Mucosa of descending colon (tissue), 3 donors: ENCODE results near the gene CHIT1. TPM values are rescaled to one million over a fixed set of nuclear protein-coding genes. Genes with fewer than 3 reads are reported as not detected.

Source experiments
- ATAC-seq: fragments of 200-7000 bp; cut with Tn5 transposase; one replicate; pipeline ENCODE4 v1.9.1; 2020; ENCODE audit warnings: mild to moderate bottlenecking, moderate library complexity
- DNase-seq, 3 donors: peaks; one replicate each; pipeline ENCODE4 v3.0.0-alpha.2; 2020
- H3K36me3 ChIP-seq: fragments of 200-600 bp; one replicate; pipeline ENCODE4 v1.8.0; 2021; ENCODE audit warnings: low read depth, mild to moderate bottlenecking
- H3K4me1 ChIP-seq: fragments of 200-600 bp; one replicate; pipeline ENCODE4 v1.8.0; 2021; ENCODE audit warnings: low read depth, mild to moderate bottlenecking
- H3K4me3 ChIP-seq: fragments of 200-600 bp; one replicate; pipeline ENCODE4 v1.8.0; 2021; ENCODE audit warnings: mild to moderate bottlenecking
- H3K9me3 ChIP-seq: fragments of 200-600 bp; one replicate; pipeline ENCODE4 v1.8.0; 2021; ENCODE audit warnings: mild to moderate bottlenecking
- CTCF ChIP-seq: fragments of 200-600 bp; IDR thresholded peaks from one replicate; pipeline ENCODE4 v1.8.0; 2022; ENCODE audit warnings: antibody characterized with exemption, mild to moderate bottlenecking
- intact Hi-C, 2 donors: fragments of 100-400 bp; cut with DNase I in 1 of 2; cut with micrococcal nuclease in 1 of 2; formaldehyde crosslinking; loops; one replicate each; pipeline versions ENCODE4 v1.11.0 to v1.11.1; 2022; cut with DNase I, micrococcal nuclease
- total RNA-seq, 3 donors: library from RNA; stranded (reverse); fragmentation: NEBNext Ultra II Directional in 2 of 3; extraction: Animal tissue kit (Norgen Biotek cat#: 25700) in 2 of 3; gene quantifications; one replicate each; pipeline versions ENCODE4 v1.2.1 to v1.2.4, GENCODE V29; 2021 to 2023
- donor health status: DM: no; HTN: no; CAD: no; lungs with moderate emphysema.
- donor health status: DM: no; HTN: no; CAD: no.
- donor health status: DM: no; HTN: yes; CAD: no.

Gene CHIT1
- total RNA-seq, 3 donors from 2014 or later, result 0.13 to 0.96 TPM; not detected in 1

DNA sequence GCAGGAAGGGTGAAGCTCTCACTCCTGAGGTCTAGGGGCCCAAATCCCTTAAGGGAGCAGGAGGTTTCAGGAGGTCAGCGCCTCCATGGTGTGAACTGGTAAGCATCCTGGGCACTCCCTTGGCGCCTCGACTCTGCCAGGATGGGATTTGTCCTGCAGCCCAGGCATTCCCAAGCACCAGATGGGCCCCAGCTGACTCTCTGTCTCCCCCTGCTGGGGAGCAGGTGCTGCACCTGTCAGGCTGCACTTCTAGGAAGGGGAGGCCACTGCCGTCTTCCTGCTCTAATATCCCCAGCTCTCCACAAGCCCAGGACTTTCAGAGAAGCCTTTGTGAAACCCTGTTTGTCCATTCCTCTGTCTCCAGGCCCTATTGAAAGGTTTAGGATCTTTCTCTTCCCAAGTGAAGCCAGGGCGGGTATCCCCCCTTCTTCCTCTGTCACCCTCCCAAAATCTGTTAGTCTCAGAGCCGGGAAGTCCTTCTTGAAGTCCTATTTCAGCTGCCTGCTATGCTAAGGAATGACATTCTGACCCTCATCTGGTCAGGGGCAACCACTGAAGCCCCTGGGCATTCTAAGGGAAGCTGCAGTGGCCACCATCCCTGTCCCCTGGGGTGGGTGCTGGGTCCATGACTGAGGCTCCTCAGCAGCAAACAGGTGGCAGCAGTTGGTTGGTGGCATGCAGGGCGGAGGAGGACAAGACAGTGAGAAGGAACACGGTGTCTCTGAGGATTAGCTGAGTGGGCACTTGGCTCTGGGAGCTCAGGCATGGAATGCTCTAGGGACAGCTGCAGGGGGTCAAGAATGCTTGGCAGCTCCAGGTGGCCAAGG is 57.1 kb downstream of the CHIT1 start:
- ATAC-seq (peak; percentile 85), DNase-seq (peak; percentile 62 to 79 (median 76))
- TF ChIP-seq CTCF, result peak; percentile 70
- no peaks in the 10 kb centered on the region for H3K4me1 ChIP-seq
- H3K4me3 ChIP-seq, result no peak overlapping the region
- no peaks in the 10 kb centered on the region for H3K9me3 ChIP-seq
- no peaks in the 10 kb centered on the region for H3K36me3 ChIP-seq
- intact Hi-C loops, result loop anchor here (2.0 to 5.0 kb wide), 2 partner anchors 130 to 134 kb away; no protein-coding TSS in a partner anchor

DNA sequence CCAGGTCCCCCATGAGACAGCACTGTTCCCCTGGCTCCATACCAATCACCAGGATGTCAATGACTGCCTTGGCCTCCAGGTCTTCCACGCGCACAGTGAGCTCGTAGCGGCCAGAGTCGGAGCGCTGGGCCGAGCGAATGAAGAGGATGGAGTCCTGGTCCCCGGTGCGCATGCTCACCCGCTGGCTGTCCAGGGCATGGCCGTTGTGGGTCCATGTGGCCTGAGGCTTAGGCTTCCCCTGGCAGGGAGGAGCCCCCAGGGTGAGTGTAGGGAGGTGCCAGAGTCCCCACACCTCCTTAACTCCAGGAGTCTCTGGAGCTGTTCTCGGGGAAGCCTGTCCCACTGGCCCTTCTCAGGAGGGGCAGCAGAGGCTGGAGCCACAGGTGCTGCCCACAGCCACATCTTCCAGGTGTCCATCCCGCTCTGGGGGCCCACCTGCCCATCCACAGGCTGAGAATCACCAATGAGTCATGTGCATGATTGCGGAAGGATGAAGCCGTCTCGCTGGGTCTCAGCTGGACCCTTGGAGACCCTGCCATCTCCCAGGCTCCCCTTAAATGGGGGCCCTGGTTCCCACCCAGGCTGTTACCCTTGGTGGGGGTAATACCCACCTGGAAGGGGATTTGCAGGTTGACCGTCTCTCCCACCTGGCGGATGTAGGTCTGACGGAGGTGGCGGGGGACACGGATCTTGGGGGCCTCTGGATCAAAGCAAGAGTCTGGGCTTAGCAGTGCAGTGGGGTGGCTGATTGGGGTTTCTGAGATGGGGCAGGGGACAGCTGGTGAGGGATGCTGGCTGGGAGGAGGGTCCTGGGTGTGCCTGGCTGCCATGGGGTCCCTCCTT is 57.9 kb downstream of the CHIT1 start:
- DNase-seq (no peak), ATAC-seq (no peak)
- no peak for TF ChIP-seq CTCF
- H3K4me3 ChIP-seq, result no peak overlapping the region
- intact Hi-C loops, result loop anchor here (2.0 to 5.0 kb wide), 2 partner anchors 129 to 133 kb away; no protein-coding TSS in a partner anchor
- H3K9me3 ChIP-seq, result no peaks in the 10 kb centered on the region
- no peaks in the 10 kb centered on the region for H3K36me3 ChIP-seq
- no peaks in the 10 kb centered on the region for H3K4me1 ChIP-seq

DNA sequence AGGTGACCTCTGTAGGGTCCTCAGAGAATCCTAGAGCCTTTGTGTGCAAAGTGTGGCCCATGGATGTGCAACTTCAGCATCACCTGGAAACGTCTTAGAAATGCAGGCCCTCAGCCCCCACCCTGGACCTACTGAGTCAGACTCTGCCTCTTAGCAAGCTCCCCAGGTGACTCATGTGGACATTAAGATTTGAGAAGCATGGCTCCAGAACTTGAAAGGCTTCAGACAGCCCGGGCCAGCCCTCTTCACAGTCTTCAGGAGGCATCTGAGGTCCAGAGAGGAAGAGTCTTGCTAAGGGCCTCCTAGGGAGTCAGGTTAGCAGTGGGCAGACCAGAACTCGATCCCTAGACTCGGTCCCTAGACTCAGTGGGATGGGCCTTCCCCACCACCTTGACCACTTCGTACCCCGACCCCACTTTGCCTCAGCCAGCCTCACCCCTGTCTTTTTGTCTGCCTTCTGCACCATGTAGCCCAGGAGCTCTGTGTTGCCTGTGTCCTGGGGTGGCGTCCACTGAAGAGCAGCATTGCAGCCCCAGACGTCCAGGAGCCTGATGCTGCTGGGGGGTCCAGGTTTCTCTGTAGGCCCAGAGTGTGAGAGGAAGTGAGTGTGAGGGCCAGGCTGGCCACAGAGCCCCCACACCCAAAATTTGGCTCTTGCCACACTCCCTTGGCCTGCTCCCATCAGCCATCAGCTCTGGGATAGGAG is 58.7 kb downstream of the CHIT1 start:
- TF ChIP-seq CTCF, result no peak
- ATAC-seq (no peak), DNase-seq (no peak)
- no peaks in the 10 kb centered on the region for H3K36me3 ChIP-seq
- no peaks in the 10 kb centered on the region for H3K9me3 ChIP-seq
- H3K4me1 ChIP-seq, result no peaks in the 10 kb centered on the region
- intact Hi-C loops, result loop anchor here in 1 of 2 donors (5.0 kb wide), 1 partner anchor 128 kb away; no protein-coding TSS in a partner anchor
- H3K4me3 ChIP-seq, result no peak overlapping the region

DNA sequence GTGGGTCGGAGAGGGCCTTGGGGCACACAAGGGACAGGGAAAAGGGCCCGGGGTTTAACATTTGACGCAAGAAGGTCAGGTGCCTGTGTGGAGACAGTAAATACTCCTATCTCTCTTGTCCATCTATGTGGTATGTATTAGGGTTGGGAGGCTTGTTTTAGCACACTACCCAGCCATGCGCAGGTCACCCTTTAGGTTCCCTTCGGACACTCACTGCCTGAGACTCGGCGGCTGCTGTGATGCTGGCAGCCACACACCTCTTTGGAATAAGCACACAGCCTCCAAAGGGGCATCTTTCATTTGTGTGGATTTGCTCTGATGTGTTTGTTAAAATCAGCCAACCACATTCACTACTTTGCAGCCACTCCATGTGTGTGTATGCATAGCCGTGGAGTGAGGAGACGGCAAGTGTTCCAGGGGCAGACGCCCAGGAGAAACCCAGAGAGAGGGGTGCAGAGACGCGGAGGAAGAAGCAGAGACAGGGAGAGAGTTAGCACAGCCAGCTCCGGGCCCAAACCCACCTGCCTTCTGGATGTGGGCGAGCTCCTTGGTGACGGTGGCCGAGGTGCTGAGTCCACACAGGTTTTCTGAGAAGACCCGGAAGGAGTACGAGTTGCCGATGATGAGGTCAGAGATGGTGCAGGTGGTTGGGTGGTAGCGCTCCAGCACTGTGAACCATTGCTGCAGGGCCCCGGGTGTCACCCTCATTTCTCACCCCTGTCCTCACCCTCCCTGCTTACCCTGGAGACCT is 59.5 kb downstream of the CHIT1 start:
- ATAC-seq (no peak), DNase-seq (no peak)
- H3K4me1 ChIP-seq, result no peaks in the 10 kb centered on the region
- intact Hi-C loops, result loop anchor here in 1 of 2 donors (5.0 kb wide), 1 partner anchor 128 kb away; no protein-coding TSS in a partner anchor
- no peak overlapping the region for H3K4me3 ChIP-seq
- no peak for TF ChIP-seq CTCF
- H3K9me3 ChIP-seq, result no peaks in the 10 kb centered on the region
- H3K36me3 ChIP-seq, result no peaks in the 10 kb centered on the region

DNA sequence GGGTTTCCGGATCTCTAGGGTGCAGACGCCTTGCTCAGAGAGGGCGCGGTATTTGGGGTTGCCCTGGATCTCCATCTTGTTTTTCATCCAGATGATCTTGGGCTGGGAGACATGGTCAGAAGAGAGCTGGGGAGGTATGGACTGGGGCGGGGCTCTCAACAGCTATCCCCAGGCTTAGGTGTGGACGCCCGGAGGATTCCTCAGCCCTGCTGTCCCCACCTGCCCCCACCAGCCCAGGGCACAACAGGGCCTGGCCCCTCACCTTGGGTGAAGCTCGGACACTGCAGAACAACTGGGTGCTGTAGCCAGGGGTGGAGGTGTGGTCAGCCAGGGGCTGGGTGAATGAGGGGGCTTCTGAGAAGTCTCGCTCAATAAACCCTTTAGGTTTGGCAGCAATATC is 60.5 kb downstream of the CHIT1 start:
- intact Hi-C loops, result no loop called here
- DNase-seq, result peak in 1 of 3 donors; percentile 19
- Histone ChIP-seq H3K9me3 (no peaks in the 10 kb centered on the region), H3K4me3 (no peak overlapping the region), H3K4me1 (no peaks in the 10 kb centered on the region), H3K36me3 (no peaks in the 10 kb centered on the region)
- TF ChIP-seq CTCF, result no peak
- ATAC-seq, result no peak
